Lower leg skin (tissue), 3 donors: ENCODE data around the gene CNPY1.

Experiments used
- POLR2A ChIP-seq, 2 donors: fragments of 450-650 bp; IDR thresholded peaks; one replicate each; pipeline ENCODE4 v1.6.1; 2016 to 2017; ENCODE audit warnings: antibody characterized with exemption in 2 of 2, mild to moderate bottlenecking in 1 of 2, moderate library complexity in 1 of 2
- TF ChIP-seq, protein P1 (sequence below), 3 donors: fragments of 450-650 bp; IDR thresholded peaks; one replicate each; pipeline ENCODE4 v1.5.1; 2016; ENCODE audit warnings: antibody characterized with exemption in 3 of 3, mild to moderate bottlenecking in 3 of 3, moderate library complexity in 2 of 3

DNA sequence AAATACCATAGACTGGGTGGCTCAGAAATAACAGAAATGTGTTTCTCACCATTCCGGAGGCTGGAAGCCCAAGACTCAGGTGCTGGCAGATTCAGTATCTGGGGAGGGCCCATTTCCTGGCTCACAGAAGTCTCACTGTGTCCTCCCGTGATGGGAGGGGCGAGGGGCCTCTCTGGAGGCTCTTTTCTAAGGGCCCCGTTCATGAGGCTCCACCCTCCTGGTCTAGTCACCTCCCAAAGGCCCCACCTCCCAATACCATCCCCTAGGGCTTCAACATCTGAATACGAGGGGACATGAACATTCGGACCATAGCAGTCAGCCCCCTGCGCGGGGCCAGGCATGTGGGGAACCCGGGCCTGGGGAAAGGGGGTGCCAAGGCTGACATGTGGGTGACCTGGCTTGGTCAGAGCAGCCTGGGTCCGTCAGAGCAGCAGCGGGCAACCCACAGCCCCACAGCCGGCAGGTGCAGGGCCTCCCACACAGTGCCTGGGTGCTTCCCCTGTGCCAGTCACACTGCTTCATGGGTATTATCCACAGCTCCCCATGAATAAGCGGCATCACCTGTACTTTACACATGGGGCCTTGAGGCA is 13.3 kb upstream of the CNPY1 start:
- TF ChIP-seq, protein P1, sequence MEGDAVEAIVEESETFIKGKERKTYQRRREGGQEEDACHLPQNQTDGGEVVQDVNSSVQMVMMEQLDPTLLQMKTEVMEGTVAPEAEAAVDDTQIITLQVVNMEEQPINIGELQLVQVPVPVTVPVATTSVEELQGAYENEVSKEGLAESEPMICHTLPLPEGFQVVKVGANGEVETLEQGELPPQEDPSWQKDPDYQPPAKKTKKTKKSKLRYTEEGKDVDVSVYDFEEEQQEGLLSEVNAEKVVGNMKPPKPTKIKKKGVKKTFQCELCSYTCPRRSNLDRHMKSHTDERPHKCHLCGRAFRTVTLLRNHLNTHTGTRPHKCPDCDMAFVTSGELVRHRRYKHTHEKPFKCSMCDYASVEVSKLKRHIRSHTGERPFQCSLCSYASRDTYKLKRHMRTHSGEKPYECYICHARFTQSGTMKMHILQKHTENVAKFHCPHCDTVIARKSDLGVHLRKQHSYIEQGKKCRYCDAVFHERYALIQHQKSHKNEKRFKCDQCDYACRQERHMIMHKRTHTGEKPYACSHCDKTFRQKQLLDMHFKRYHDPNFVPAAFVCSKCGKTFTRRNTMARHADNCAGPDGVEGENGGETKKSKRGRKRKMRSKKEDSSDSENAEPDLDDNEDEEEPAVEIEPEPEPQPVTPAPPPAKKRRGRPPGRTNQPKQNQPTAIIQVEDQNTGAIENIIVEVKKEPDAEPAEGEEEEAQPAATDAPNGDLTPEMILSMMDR (IDR thresholded peaks at IDR 0.05): no peak
- no peak for TF ChIP-seq POLR2A (IDR thresholded peaks at IDR 0.05)
